GM18499 (cell line): ENCODE results near the gene PPFIA2.
"Not testable (repeated sequence)": the region's sequence is repeated elsewhere in the genome, so short reads cannot be mapped to it uniquely, and the experiment has no call there.

Source experiments
- ATAC-seq: cut with Tn5 transposase; IDR thresholded peaks from one replicate; pipeline ENCODE4 v1.9.1; 2021; ENCODE audit warnings: moderate number of reproducible peaks; ENCODE audit not compliant: insufficient read depth, unreplicated experiment

PPFIA2 gene

DNA sequence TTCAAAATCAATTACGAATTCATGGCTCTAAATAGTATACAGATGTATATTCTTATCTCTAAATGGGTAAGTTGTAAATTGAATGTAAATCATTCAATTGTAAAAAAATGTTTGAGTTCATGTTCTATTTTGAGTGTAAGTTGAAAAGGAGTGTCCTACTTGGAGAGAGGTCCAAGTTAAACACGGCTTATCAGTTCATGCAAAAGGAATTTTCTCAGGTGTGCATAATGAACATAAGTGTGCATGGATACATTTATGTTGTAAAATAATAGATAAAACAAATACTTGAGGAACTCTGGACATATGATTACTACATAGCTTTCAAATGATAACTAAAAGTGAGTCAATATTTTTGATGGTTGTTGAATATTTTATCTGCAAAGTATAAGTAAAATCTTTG lies 79.5 kb downstream of the PPFIA2 start:
- no peak for ATAC-seq

- no peak for ATAC-seq
Measured at GRCh38 chr12:81670759-81671158, 88.4 kb downstream of the PPFIA2 start.

- ATAC-seq = peak; percentile 90
Measured at GRCh38 chr12:81668475-81668874, 90.7 kb downstream of the PPFIA2 start.

DNA sequence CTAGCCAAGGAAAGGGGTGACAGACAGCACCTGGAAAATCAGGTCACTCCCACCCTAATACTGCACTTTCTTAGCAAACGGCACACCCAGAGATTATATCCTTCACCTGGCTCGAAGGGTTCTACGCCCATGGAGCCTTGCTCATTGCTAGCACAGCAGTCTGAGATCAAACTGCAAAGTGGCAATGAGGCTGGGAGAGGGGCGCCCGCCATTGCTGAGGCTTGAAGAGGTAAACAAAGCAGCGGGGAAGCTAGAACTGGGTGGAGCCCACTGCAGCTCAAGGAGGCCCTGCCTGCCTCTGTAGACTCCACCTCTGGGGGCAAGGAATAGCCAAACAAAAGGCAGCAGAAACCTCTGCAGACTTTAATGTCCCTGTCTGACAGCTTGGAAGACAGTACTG lies 99.8 kb downstream of the PPFIA2 start:
- not testable (repeated sequence) for ATAC-seq

DNA sequence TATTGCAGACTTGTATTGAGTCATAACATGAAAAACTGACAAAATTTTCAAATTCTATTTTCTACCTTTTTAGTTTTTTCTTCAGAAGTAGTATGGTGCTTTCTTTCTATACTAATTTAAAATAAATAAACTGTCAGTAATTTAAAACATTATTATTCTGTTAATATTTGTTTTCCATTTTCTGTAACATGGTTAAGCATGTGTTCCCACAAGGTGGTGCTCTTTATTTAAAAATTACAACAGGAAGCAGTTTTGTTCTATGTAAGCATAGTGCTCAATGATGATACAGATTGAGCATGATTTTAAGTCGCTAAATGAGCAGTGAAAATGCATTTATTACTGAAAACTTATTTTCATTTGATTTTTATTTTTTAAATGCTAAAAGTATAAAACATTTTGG lies 114.6 kb downstream of the PPFIA2 start:
- ATAC-seq = no peak

GRCh38 chr12:81639196-81639595 lies 120.0 kb downstream of the PPFIA2 start:
- no peak for ATAC-seq

DNA sequence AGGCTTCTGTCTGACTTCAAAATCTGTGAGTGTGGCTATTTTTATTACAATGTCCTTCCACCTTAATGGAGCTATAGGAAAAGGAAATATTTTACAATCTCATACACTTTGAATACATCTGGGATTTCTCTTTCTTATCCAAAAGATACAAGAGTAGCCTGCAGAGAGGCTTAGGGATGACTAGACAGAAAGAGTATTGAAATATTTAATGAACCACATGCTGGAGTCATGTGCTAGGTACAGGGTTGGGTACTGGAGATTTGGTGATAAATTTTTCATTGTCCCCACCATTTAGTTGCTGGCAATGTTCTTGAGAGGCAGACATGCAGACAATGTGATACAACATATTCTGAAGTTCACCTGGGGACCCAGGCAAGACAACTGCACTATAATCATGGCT lies 126.0 kb downstream of the PPFIA2 start:
- no peak for ATAC-seq

- no peak for ATAC-seq
Measured at GRCh38 chr12:81627336-81628189, 131.6 kb downstream of the PPFIA2 start.

DNA sequence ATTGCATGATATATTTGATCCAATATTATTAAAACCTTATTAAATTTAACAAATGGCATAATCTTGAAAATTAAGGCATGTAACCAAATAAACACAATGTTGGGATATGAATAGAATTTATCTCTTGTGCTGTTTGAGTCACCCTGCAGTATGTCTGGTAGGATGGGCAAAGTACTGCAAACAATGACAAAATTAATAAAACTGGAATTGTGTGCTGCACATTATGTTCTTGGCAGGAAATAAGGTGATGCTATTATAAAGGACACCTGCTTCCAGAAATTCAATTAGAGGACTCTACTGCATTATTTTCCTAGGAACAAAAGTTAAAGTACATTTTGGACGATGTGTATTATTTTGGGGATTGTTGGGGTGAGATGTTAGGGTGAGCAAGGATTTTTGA lies 132.7 kb downstream of the PPFIA2 start:
- no peak for ATAC-seq

DNA sequence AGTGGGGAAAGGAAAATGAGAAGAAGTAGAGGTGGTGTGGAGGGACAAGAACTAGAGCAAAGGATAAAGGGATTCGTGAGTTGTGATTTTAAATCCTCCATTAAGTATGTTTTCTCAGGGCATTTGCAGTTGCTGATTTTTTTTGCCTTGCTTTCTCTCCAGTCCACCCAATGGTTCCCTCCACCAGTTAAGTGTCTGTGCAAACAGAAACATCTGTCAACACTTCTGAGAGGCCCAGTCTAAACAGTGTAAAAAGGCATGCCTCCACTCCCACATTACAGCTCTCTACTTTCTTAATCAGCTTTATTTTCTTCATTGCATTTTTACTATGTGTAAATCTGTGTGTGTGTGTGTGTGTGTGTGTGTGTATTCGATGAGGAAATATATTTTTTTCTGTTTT lies 141.2 kb downstream of the PPFIA2 start:
- no peak for ATAC-seq

DNA sequence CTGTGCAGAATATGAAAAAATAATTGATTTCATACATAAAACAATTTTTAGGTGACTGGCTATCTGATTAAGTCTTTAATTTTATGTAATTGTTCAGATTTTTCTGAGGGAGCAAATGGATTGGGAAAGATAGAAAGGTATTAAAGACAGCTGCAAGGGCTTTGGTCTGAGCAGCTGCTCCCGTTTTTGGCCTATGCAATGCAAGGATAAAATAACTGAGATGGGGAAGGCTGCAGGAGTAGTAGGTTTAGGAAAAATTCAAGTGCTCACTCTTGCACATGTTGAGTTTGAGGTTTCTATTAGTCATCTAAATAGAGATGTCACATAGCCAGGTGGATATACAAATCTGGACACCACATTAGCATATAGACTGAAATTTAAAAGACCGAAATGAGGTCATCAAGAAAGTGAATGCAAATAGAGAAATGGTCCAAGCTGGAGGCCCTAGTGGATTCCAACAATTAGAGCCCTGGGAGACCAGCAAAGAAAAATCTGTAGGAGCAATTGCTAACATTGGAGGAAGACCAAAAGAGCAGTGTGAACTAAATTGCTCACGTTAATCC lies 144.0 kb downstream of the PPFIA2 start:
- no peak for ATAC-seq

DNA sequence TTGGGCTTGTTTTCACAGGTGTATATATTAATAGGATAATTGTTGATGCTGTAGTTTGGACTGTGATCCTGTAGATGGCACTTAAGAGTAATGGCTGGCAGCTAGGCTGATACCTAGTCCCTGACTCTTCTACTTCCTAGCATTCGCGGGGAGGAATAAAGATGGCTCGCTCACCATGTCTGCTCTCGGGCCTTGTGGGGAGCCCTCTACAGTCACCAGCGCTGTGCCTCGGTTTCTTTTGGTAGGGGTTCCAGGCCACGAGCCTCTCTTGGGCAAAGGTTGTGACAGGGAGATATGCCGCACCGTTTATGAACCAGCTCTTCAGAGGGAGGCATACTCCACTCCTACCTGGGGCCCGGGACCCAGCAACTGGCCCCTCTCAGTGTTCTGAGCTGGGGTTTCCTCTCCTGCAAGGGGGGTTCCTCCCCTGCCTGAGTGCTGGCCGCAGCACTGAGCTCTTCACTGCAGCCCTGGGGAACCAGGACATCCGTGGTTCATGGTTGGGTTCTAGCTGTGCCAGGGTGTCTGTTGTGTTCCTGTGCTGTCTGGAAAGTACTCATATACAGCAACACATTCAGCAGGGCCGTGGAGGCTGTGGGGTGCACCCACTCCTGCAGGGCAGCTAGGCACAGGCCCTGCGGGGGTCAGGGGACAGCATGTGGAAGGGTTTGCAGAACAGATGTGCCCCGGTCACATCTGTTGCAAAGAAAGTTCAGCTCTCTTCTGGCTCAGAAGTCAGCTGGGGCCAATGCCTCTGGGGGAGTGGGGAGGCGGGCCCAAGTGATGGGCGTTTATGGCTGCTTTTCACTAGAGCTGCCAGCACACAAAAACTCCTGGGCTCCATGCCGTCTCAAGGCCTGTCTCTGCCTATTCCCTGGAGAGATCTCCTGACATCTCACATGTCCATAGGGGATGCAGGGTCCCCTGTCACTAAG lies 147.9 kb downstream of the PPFIA2 start:
- ATAC-seq = no peak

DNA sequence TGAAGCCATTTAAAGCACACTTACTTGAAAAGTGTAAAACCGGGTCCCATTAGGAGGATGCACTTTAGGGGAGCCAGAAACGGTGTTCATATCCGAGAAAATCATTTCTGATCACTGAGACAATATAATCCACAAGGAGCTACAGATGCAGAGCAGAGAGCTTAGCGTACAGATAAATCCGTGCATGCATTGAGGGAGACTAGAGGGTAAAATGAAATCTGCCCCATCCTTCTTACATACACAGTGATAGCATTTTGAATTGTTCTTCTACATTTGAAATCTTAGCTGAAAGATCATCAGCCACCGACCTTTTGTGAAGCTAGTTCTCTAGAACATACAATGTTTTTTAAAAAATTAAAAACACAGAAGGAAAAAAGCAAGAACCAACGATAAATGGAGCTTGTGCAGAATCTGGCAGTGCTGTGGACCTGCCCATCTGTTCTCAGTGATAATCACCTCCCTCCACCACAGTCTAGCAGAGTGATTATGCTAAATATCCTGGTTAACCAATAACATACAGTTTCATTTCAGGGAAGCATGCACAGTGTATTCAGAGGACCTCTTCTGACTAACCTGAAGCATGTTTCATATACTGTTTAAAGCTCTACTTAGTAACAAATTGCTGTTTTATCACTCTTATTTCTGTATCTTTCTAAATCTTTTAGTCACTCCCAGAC lies 161.1 kb downstream of the PPFIA2 start:
- ATAC-seq = no peak

GRCh38 chr12:81596558-81596957 lies 162.6 kb downstream of the PPFIA2 start:
- ATAC-seq = no peak

DNA sequence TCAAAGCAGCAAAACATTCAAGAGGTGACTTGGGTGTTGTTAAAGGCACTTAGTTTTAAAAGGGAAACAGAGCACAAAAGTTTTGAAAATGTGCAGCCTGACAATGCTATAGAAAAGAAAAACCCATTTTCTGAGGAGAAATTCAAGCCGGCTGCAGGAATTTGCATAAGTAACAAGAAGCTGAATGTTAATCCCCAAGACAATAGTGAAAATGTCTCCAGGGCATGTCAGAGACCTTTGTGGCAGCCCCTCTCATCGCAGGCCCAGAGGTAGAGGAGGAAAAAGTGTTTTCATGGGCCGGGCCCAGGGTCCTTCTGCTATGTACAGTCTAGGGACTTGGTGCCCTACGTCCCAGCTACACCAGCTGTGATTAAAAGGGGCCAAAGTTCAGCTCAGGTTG lies 167.9 kb downstream of the PPFIA2 start:
- ATAC-seq = no peak

GRCh38 chr12:81590703-81591102 lies 168.4 kb downstream of the PPFIA2 start:
- not testable (repeated sequence) for ATAC-seq

GRCh38 chr12:81588235-81589008 lies 170.7 kb downstream of the PPFIA2 start:
- ATAC-seq = no peak

DNA sequence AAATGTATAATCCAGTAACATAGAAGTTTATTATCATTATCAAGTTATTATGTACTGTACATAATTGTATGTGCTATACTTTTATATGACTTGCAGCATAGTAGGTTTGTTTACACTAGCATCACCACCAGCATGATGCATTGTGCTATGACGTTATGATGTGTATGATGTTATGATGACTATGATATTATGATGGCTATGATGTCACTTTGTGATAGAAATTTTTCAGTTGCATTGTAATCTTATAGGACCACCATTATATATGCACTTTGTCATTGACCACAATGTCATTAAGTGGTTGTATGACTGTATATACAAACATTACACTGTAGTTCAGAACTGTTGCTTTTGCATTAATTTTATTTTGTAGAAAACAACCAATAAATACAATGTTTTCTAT lies 173.4 kb downstream of the PPFIA2 start:
- no peak for ATAC-seq

GRCh38 chr12:81573228-81573627 lies 185.9 kb downstream of the PPFIA2 start:
- ATAC-seq = no peak

- no peak for ATAC-seq
Measured at GRCh38 chr12:81572411-81572810, 186.7 kb downstream of the PPFIA2 start.
